ENCODE data around the gene CYB5A. TPM values are rescaled to one million over a fixed set of nuclear protein-coding genes. Genes with fewer than 3 reads are reported as not detected.
A peak's percentile ranks its signal among the peaks of the same experiment; 100 is the strongest.

Gene CYB5A
- total RNA-seq, 1 experiment from 2014 or later, result 143 TPM

DNA sequence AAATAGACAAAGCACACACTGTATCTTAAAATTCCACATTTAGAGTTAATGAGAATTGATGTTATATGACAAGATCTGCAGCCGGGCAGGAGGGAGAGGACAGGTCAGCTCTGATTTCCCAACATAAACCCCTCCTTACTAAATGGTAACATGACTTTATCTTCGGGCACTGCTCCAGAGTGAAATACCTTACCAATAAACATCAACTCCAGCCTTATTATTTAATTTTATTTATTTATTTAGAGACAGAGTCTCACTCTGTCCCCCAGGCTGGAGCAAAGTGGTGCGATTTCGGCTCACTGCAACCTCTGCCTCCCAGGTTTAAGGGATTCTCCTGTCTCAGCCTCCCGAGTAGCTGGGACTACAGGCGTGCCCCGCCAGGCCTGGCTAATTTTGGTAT lies 1.7 kb downstream of the CYB5A start:
- TF ChIP-seq, protein P1, sequence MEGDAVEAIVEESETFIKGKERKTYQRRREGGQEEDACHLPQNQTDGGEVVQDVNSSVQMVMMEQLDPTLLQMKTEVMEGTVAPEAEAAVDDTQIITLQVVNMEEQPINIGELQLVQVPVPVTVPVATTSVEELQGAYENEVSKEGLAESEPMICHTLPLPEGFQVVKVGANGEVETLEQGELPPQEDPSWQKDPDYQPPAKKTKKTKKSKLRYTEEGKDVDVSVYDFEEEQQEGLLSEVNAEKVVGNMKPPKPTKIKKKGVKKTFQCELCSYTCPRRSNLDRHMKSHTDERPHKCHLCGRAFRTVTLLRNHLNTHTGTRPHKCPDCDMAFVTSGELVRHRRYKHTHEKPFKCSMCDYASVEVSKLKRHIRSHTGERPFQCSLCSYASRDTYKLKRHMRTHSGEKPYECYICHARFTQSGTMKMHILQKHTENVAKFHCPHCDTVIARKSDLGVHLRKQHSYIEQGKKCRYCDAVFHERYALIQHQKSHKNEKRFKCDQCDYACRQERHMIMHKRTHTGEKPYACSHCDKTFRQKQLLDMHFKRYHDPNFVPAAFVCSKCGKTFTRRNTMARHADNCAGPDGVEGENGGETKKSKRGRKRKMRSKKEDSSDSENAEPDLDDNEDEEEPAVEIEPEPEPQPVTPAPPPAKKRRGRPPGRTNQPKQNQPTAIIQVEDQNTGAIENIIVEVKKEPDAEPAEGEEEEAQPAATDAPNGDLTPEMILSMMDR (IDR thresholded peaks at IDR 0.05; ENCODE audit: unreplicated experiment), result no peak
- peaks cover 22% of the 10 kb centered on the region for H3K36me3 Mint-ChIP-seq (ENCODE audit: insufficient read depth, unreplicated experiment)
- H3K4me3 Mint-ChIP-seq (ENCODE audit: low read depth, unreplicated experiment), result peak overlapping the region; percentile 100
- intact Hi-C loops (cut with micrococcal nuclease; ENCODE audit: unreplicated experiment), result loop anchor here (2.0 kb wide), 1 partner anchor 93 kb away; no protein-coding TSS in a partner anchor
- no peak for DNase-seq
- no peak overlapping the region for H3K27ac Mint-ChIP-seq (ENCODE audit: unreplicated experiment)
- peaks cover 33% of the 10 kb centered on the region for H3K4me1 Mint-ChIP-seq (ENCODE audit: low read depth, unreplicated experiment)
- CTCF ChIA-PET, result no interaction called here
- H3K27me3 Mint-ChIP-seq (ENCODE audit: unreplicated experiment), result no peaks in the 10 kb centered on the region
- no peaks in the 10 kb centered on the region for H3K9me3 Mint-ChIP-seq (ENCODE audit: low read depth, unreplicated experiment)
- no TSS peak for BruUV-seq (replicated peaks)

DNA sequence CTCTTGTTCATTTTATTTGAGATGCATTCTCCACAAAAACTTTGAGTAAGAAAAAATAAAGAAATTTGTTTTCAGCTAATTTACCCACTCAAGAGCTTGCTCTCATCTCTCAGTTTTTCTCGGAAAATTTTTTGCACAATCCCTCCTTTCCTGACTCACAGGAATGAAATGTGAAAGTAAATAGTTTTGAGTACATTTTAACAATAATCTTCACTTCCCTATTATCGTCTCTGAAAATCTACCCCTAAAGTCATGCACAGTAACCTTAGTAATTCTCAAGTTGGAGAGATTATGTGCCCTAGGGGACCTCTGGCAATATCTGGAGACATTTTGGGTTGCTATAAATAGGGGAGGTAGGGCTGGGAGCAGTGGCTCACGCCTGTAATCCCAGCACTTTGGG lies 2.6 kb downstream of the CYB5A start:
- no peaks in the 10 kb centered on the region for H3K27me3 Mint-ChIP-seq (ENCODE audit: unreplicated experiment)
- peak overlapping the region; percentile 17 for H3K27ac Mint-ChIP-seq (ENCODE audit: unreplicated experiment)
- no peak for DNase-seq
- intact Hi-C loops (cut with micrococcal nuclease; ENCODE audit: unreplicated experiment), result no loop called here
- no peaks in the 10 kb centered on the region for H3K9me3 Mint-ChIP-seq (ENCODE audit: low read depth, unreplicated experiment)
- TF ChIP-seq, protein P1 (IDR thresholded peaks at IDR 0.05; ENCODE audit: unreplicated experiment), result no peak
- peaks cover 39% of the 10 kb centered on the region for H3K4me1 Mint-ChIP-seq (ENCODE audit: low read depth, unreplicated experiment)
- no TSS peak for BruUV-seq (replicated peaks)
- peaks cover 22% of the 10 kb centered on the region for H3K36me3 Mint-ChIP-seq (ENCODE audit: insufficient read depth, unreplicated experiment)
- H3K4me3 Mint-ChIP-seq (ENCODE audit: low read depth, unreplicated experiment), result peak overlapping the region; percentile 100
- CTCF ChIA-PET, result no interaction called here

DNA sequence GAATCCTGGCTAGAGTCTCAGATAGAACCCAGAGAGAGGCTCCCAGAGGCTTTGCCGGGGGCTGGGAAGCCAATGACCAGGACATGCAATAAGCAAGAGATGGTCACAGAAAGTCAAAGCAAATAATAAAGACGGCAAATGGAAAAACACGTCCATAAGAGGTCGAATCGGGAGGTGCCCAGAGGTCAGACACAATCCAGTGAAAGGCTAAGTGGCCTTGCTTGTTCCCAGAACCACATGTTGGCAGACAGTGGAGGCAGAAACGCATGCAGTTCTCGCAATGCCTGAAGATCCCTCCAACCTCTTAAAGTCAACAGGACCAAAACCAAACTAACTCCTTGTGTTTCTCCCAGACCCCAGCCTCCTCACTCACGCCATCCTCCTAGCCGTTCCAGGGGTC lies 3.0 kb downstream of the CYB5A start:
- CTCF ChIA-PET, result no interaction called here
- Mint-ChIP-seq H3K27me3 (ENCODE audit: unreplicated experiment) (no peaks in the 10 kb centered on the region), H3K9me3 (ENCODE audit: low read depth, unreplicated experiment) (no peaks in the 10 kb centered on the region), H3K36me3 (ENCODE audit: insufficient read depth, unreplicated experiment) (peaks cover 22% of the 10 kb centered on the region), H3K27ac (ENCODE audit: unreplicated experiment) (peak overlapping the region; percentile 17), H3K4me3 (ENCODE audit: low read depth, unreplicated experiment) (peak overlapping the region; percentile 100), H3K4me1 (ENCODE audit: low read depth, unreplicated experiment) (peaks cover 43% of the 10 kb centered on the region)
- no TSS peak for BruUV-seq (replicated peaks)
- no peak for DNase-seq
- TF ChIP-seq, protein P1 (IDR thresholded peaks at IDR 0.05; ENCODE audit: unreplicated experiment), result no peak
- intact Hi-C loops (cut with micrococcal nuclease; ENCODE audit: unreplicated experiment), result loop anchor here (1.0 kb wide), 1 partner anchor 54 kb away; no protein-coding TSS in a partner anchor

DNA sequence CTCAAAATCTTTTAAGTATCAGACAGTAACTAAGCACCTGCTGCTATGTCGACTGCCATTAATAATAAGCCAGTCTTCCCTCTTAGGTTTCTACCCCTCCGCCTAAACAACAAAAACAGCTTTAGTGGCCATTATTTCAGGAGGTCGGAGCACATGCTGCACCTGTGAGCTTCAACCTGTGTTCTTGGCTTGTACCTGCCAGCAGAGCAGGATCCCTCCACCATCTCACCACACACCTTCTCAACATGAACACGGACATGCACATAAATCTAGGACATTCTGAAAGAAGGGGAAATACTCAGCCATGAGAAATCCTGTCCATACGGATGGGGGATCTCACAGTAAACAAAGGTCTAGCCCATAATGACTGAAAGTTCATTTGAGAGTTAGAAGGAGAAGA lies 3.7 kb downstream of the CYB5A start:
- intact Hi-C loops (cut with micrococcal nuclease; ENCODE audit: unreplicated experiment), result loop anchor here (1.0 kb wide), 1 partner anchor 54 kb away; no protein-coding TSS in a partner anchor
- CTCF ChIA-PET, result interaction anchor here (0.6 to 1.2 kb wide), 3 partner anchors 12 to 136 kb away, joined by 3 read pairs; no protein-coding TSS in a partner anchor
- H3K4me1 Mint-ChIP-seq (ENCODE audit: low read depth, unreplicated experiment), result peaks cover 50% of the 10 kb centered on the region
- H3K36me3 Mint-ChIP-seq (ENCODE audit: insufficient read depth, unreplicated experiment), result peaks cover 22% of the 10 kb centered on the region
- peak overlapping the region; percentile 100 for H3K4me3 Mint-ChIP-seq (ENCODE audit: low read depth, unreplicated experiment)
- BruUV-seq (replicated peaks), result no TSS peak
- H3K27ac Mint-ChIP-seq (ENCODE audit: unreplicated experiment), result peak overlapping the region; percentile 17
- H3K27me3 Mint-ChIP-seq (ENCODE audit: unreplicated experiment), result no peaks in the 10 kb centered on the region
- H3K9me3 Mint-ChIP-seq (ENCODE audit: low read depth, unreplicated experiment), result no peaks in the 10 kb centered on the region
- TF ChIP-seq, protein P1 (IDR thresholded peaks at IDR 0.05; ENCODE audit: unreplicated experiment), result no peak
- DNase-seq, result no peak
